PFSK-1 (cell line): ENCODE results near the gene NCK2.

Experiments
- FOXP2 ChIP-seq: optimal IDR thresholded peaks from 2 replicates; pipeline ENCODE3; 2011; ENCODE audit warnings: borderline replicate concordance, control low read depth, inconsistent platforms; ENCODE audit not compliant: insufficient read depth; ENCODE audit errors: extremely low read length, extremely low read depth
- POLR2AphosphoS5 ChIP-seq: IDR thresholded peaks from 2 replicates; pipeline ENCODE4 v1.6.1; 2012; ENCODE audit warnings: low read depth, mild to moderate bottlenecking, control low read depth, low read length, moderate library complexity
- SIN3A ChIP-seq: IDR thresholded peaks from 2 replicates; pipeline ENCODE4 v1.6.1; 2012; ENCODE audit warnings: mild to moderate bottlenecking, low read length, moderate library complexity, borderline replicate concordance; ENCODE audit not compliant: insufficient read depth
- TAF1 ChIP-seq: IDR thresholded peaks from 2 replicates; pipeline ENCODE4 v1.6.1; 2012; ENCODE audit warnings: low read length, control low read depth, borderline replicate concordance; ENCODE audit not compliant: insufficient read depth
- TF ChIP-seq, protein P1 (sequence below), 2 experiments: IDR thresholded peaks; 2 replicates each; pipeline versions ENCODE4 v1.6.1 to v1.8.0; 2011 to 2012; ENCODE audit warnings: low read depth in 2 of 2, low read length in 2 of 2, control low read depth in 1 of 2, inconsistent platforms in 1 of 2, mild to moderate bottlenecking in 1 of 2, moderate library complexity in 1 of 2; ENCODE audit not compliant: insufficient read depth in 1 of 2

NCK2 gene

DNA sequence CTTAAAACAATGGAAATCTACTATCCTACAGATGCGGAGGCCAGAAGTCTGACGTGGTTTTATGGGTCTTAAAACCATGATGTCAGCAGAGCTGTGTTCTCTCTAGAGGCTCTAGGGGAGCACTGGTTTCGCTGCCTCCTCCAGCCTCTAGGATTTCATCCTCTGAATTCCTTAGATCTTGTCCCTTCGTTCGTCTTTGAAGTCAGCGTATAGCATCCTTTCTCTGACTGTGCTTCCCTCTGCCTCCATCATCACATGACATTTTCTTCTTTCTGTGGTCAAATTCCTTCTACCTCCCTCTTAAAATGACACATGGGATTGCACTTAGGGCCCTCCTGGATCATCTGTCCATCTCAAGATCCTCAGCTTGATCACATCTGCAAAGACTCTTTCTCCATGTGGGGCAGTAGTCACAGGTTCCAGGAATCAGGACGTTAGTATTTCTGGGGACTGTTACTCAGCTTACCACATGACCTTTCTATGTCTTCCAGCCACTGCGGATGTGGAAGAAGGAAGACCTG lies 22.7 kb upstream of the NCK2 start:
- TF ChIP-seq SIN3A (no peak), TAF1 (no peak), FOXP2 (no peak), POLR2AphosphoS5 (no peak)
- TF ChIP-seq, protein P1, sequence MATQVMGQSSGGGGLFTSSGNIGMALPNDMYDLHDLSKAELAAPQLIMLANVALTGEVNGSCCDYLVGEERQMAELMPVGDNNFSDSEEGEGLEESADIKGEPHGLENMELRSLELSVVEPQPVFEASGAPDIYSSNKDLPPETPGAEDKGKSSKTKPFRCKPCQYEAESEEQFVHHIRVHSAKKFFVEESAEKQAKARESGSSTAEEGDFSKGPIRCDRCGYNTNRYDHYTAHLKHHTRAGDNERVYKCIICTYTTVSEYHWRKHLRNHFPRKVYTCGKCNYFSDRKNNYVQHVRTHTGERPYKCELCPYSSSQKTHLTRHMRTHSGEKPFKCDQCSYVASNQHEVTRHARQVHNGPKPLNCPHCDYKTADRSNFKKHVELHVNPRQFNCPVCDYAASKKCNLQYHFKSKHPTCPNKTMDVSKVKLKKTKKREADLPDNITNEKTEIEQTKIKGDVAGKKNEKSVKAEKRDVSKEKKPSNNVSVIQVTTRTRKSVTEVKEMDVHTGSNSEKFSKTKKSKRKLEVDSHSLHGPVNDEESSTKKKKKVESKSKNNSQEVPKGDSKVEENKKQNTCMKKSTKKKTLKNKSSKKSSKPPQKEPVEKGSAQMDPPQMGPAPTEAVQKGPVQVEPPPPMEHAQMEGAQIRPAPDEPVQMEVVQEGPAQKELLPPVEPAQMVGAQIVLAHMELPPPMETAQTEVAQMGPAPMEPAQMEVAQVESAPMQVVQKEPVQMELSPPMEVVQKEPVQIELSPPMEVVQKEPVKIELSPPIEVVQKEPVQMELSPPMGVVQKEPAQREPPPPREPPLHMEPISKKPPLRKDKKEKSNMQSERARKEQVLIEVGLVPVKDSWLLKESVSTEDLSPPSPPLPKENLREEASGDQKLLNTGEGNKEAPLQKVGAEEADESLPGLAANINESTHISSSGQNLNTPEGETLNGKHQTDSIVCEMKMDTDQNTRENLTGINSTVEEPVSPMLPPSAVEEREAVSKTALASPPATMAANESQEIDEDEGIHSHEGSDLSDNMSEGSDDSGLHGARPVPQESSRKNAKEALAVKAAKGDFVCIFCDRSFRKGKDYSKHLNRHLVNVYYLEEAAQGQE (IDR thresholded peaks at IDR 0.05; ENCODE audit: insufficient read depth in 1 of 2, low read depth in 2 of 2, low read length in 2 of 2) = no peak

DNA sequence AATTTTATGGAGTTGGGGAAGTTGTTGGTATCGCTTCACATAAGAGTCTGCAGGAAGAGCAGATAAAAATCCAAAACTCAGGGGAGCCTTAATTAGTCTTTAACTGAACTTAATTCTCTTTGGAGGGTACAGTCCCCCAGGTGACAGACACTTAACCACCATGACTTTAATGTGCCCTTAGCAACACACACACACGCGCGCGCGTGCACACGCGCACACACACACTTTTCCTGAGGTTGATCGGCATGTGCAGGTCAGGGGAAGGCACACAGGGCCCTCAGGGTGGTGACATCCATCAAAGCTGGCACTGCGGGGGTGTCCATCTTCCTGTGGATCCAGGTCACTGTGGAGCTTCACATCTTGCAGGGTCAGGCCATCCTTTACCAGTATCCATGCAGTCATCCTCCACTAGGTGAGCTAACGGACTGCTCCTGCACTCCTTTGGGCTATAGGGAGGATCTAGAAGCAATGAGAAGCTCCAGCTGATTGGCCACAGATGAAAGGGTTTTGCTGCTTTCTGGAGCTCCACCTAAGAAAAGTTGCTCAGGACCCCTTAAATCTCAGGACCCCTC lies 21.9 kb upstream of the NCK2 start:
- TF ChIP-seq TAF1 = no peak
- no peak for TF ChIP-seq SIN3A
- no peak for TF ChIP-seq POLR2AphosphoS5
- no peak for TF ChIP-seq FOXP2
- TF ChIP-seq, protein P1 (IDR thresholded peaks at IDR 0.05; ENCODE audit: insufficient read depth in 1 of 2, low read depth in 2 of 2, low read length in 2 of 2) = no peak

DNA sequence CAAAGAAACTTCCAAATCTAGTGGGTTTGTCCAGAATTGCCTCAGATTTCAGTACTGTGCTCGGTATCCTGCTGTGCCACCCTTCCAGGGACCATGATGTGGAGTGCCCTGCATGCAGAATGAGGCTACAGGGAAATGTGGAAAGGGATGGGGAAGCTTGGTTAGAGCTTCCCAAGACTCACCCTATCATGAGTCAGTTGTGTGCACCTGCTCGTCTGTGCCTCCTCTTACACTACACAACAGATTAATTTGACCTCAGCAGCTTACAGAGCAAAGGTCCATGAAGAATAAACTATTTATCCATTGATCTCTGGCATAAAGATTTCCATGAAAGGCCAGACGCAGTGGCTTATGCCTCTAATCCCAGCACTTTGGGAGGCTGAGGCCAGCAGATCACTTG lies 21.3 kb upstream of the NCK2 start:
- TF ChIP-seq SIN3A = no peak
- TF ChIP-seq TAF1 = no peak
- no peak for TF ChIP-seq POLR2AphosphoS5
- TF ChIP-seq, protein P1 (IDR thresholded peaks at IDR 0.05; ENCODE audit: insufficient read depth in 1 of 2, low read depth in 2 of 2, low read length in 2 of 2) = no peak

GRCh38 chr2:105725388-105725787 lies 19.3 kb upstream of the NCK2 start:
- TF ChIP-seq FOXP2 (no peak), TAF1 (no peak), SIN3A (no peak), POLR2AphosphoS5 (no peak)
- TF ChIP-seq, protein P1 (IDR thresholded peaks at IDR 0.05; ENCODE audit: insufficient read depth in 1 of 2, low read depth in 2 of 2, low read length in 2 of 2) = no peak
